Measurements from ENCODE around the gene CADPS.

The CADPS gene

DNA sequence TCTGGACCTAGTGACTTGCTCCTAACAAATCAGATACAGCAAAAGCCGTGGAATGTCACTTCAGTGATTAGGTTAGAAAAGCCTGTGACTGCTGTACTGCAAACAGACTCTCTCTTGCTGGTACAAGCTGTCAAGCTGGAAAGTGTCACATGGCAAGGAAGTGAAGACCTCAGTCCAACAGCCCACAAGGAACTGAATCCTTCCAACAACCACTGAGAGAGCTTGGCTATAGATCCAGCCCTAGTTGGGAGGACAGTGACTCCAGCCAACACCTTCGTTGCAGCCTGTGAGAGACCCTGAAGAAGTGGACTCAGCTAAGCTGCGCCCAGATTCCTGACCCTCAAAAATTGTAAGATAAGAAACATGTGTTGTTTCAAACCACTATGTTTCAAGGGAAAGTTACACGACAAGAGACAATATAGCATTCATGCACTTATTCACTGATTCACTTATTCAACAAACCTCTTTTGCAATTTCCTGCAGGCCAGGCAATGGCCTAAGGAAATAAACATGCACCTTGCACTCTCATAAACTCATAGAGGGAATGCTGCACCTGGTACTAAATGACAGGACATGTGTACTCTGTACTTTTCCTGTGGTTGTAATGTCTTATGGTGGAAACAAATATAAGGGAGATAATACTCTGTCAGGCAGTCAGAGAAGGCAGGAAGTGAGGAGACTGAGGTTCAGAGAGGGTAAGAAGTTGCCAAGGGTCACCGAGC, 142.9 kb downstream of the CADPS start:
- H3K9me2 ChIP-seq (replicated peaks; ENCODE audit: low read depth, low read length) = no peaks in the 10 kb centered on the region

DNA sequence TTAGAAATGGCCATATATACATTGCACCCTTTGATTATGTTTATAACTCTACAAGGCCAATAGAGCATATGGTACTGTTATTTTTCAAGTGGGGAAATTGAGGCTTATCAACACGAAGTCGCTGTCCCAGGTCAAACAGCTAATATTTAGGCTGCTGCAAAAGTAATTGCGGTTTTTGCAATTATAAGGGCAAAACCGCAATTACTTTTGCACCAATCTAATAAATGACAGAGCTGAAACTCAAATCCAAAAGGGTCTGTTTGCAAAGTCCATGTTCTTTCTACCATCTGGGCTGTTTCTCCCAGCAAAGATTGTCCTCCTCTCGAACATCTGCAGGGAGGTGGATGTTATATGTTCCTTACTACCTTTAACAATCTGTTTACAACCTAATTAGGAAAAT, 147.2 kb downstream of the CADPS start:
- TF ChIP-seq EZH2phosphoT487 (IDR thresholded peaks at IDR 0.05; ENCODE audit: borderline replicate concordance) (no peak), CTCF (conservative IDR thresholded peaks at IDR 0.05; ENCODE audit: low read length) (no peak)
- Histone ChIP-seq H3K4me1 (ENCODE audit: insufficient read depth, low read length, poor library complexity, severe bottlenecking) (no peaks in the 10 kb centered on the region), H4K20me1 (ENCODE audit: insufficient read depth, low read length, poor library complexity, severe bottlenecking) (no peaks in the 10 kb centered on the region), H3K36me3 (ENCODE audit: insufficient read depth, low read length) (no peaks in the 10 kb centered on the region), H3K4me2 (ENCODE audit: low read depth, low read length, poor library complexity, severe bottlenecking) (no peak overlapping the region), H3K4me3 (ENCODE audit: low read length, poor library complexity, severe bottlenecking) (no peak overlapping the region), H3F3A (ENCODE audit: low read depth) (no peaks in the 10 kb centered on the region), H3K79me2 (ENCODE audit: insufficient read depth, low read length) (no peaks in the 10 kb centered on the region), H2AFZ (ENCODE audit: low read length) (no peak overlapping the region), H3K27me3 (ENCODE audit: insufficient read depth, low read length, poor library complexity, severe bottlenecking) (no peaks in the 10 kb centered on the region), H3K9ac (ENCODE audit: low read depth, low read length, poor library complexity, severe bottlenecking) (no peak overlapping the region), H3K9me3 (ENCODE audit: insufficient read depth, low read depth, low read length) (no peaks in the 10 kb centered on the region), H3K9me2 (replicated peaks; ENCODE audit: low read depth, low read length) (no peaks in the 10 kb centered on the region)

More for the DNA sequence above, 142.9 kb downstream of the CADPS start:
- no peak overlapping the region for H3K9ac ChIP-seq (ENCODE audit: low read depth, low read length, poor library complexity, severe bottlenecking)
- no peaks in the 10 kb centered on the region for H3K79me2 ChIP-seq (ENCODE audit: insufficient read depth, low read length)
- no peaks in the 10 kb centered on the region for H3F3A ChIP-seq (ENCODE audit: low read depth)
- no peak overlapping the region for H3K4me3 ChIP-seq (ENCODE audit: low read length, poor library complexity, severe bottlenecking)
- H3K36me3 ChIP-seq (ENCODE audit: insufficient read depth, low read length) = no peaks in the 10 kb centered on the region
- H2AFZ ChIP-seq (ENCODE audit: low read length) = no peak overlapping the region
- H3K27me3 ChIP-seq (ENCODE audit: insufficient read depth, low read length, poor library complexity, severe bottlenecking) = no peaks in the 10 kb centered on the region
- H4K20me1 ChIP-seq (ENCODE audit: insufficient read depth, low read length, poor library complexity, severe bottlenecking) = no peaks in the 10 kb centered on the region
- no peaks in the 10 kb centered on the region for H3K4me1 ChIP-seq (ENCODE audit: insufficient read depth, low read length, poor library complexity, severe bottlenecking)
- TF ChIP-seq EZH2phosphoT487 (IDR thresholded peaks at IDR 0.05; ENCODE audit: borderline replicate concordance) (no peak), CTCF (conservative IDR thresholded peaks at IDR 0.05; ENCODE audit: low read length) (no peak)
- H3K9me3 ChIP-seq (ENCODE audit: insufficient read depth, low read depth, low read length) = no peaks in the 10 kb centered on the region
- H3K4me2 ChIP-seq (ENCODE audit: low read depth, low read length, poor library complexity, severe bottlenecking) = no peak overlapping the region

DNA sequence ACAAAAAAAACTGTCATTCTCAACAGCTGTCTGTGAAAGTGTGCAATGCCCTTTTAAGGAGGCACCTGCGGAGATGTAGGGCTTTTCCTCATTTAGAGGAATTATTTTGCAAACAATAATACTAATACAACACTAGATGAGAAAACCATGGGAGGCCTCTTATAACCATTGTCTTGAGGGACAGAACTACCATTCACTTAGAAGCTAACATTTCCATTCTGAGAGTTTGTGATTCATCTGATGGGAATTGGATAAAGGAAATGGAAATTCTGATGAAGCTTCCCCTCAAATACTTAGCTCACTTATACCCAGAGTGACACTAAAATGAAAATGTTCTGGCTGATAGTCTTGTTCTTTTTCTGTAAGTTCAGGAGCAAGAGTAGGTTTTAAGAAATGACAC, 147.7 kb downstream of the CADPS start:
- no peak for TF ChIP-seq EZH2phosphoT487 (IDR thresholded peaks at IDR 0.05; ENCODE audit: borderline replicate concordance)
- TF ChIP-seq CTCF (conservative IDR thresholded peaks at IDR 0.05; ENCODE audit: low read length) = no peak
- Histone ChIP-seq H3K9me2 (replicated peaks; ENCODE audit: low read depth, low read length) (no peaks in the 10 kb centered on the region), H3K4me1 (ENCODE audit: insufficient read depth, low read length, poor library complexity, severe bottlenecking) (no peaks in the 10 kb centered on the region), H2AFZ (ENCODE audit: low read length) (no peak overlapping the region), H3K4me3 (ENCODE audit: low read length, poor library complexity, severe bottlenecking) (no peak overlapping the region), H3K79me2 (ENCODE audit: insufficient read depth, low read length) (no peaks in the 10 kb centered on the region), H4K20me1 (ENCODE audit: insufficient read depth, low read length, poor library complexity, severe bottlenecking) (no peaks in the 10 kb centered on the region), H3K9me3 (ENCODE audit: insufficient read depth, low read depth, low read length) (no peaks in the 10 kb centered on the region), H3K36me3 (ENCODE audit: insufficient read depth, low read length) (no peaks in the 10 kb centered on the region), H3F3A (ENCODE audit: low read depth) (no peaks in the 10 kb centered on the region), H3K27me3 (ENCODE audit: insufficient read depth, low read length, poor library complexity, severe bottlenecking) (no peaks in the 10 kb centered on the region), H3K4me2 (ENCODE audit: low read depth, low read length, poor library complexity, severe bottlenecking) (no peak overlapping the region), H3K9ac (ENCODE audit: low read depth, low read length, poor library complexity, severe bottlenecking) (no peak overlapping the region)

Measured in Loucy (cell line).